22Rv1 (cell line): ENCODE measurements around the gene COL18A1.

Experiments
- CTCF ChIP-seq: fragments of 450-650 bp; IDR thresholded peaks from 2 replicates; pipeline ENCODE4 v1.5.1; 2017; ENCODE audit warnings: mild to moderate bottlenecking
- ZFX ChIP-seq: fragments of 450-650 bp; IDR thresholded peaks from 2 replicates; pipeline ENCODE4 v1.6.1; 2017; ENCODE audit warnings: antibody characterized with exemption, borderline replicate concordance

- TF ChIP-seq CTCF (no peak), ZFX (no peak)
Observed at GRCh38 chr21:45388611-45389296, 16.2 kb upstream of the COL18A1 start.
